GM20000 (cell line): Measurements from ENCODE around the gene C19orf25.

ENCODE experiments used
- DNase-seq: peaks from one replicate; pipeline ENCODE4 v3.0.0; 2012; ENCODE audit warnings: low spot score
- TF ChIP-seq, protein P1 (sequence below): IDR thresholded peaks from 2 replicates; pipeline ENCODE4 v1.5.1; 2012; ENCODE audit warnings: mild to moderate bottlenecking, control low read depth; ENCODE audit errors: extremely low read depth, missing control alignments

C19orf25 gene

DNA sequence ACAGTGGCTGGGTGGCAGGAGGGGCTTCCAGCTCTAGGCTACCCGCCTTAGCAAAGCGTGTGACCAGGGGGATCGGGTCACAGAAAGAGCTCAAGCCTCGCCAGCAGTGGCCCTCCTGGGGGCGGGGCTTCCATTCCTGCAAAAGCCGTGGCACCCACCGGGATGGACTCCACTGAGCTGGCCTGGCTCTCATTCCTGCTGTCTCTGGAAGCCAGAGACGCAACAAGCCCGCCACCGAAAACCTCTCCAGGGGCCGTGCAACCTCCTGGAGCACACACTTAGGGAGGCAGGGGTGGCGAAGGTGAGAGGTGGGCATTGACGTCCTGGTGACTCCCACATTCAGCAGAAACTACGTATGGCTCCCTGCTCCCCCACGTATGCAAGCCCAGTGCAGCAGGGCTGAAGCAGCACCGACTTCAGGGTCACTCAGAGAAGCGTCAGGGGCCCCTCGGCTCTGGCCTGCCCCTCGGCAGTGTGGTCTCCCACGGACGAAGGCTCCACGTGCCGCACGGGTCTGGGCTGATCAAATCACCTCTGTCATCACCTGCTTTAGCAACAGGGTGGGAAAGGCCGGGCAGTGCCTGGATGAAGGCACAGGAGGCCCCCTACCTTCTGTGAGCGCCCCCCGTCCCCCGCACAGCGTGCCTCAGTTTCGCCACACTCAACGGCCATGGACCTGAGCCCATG lies 3.1 kb downstream of the C19orf25 start:
- DNase-seq = no peak
- TF ChIP-seq, protein P1, sequence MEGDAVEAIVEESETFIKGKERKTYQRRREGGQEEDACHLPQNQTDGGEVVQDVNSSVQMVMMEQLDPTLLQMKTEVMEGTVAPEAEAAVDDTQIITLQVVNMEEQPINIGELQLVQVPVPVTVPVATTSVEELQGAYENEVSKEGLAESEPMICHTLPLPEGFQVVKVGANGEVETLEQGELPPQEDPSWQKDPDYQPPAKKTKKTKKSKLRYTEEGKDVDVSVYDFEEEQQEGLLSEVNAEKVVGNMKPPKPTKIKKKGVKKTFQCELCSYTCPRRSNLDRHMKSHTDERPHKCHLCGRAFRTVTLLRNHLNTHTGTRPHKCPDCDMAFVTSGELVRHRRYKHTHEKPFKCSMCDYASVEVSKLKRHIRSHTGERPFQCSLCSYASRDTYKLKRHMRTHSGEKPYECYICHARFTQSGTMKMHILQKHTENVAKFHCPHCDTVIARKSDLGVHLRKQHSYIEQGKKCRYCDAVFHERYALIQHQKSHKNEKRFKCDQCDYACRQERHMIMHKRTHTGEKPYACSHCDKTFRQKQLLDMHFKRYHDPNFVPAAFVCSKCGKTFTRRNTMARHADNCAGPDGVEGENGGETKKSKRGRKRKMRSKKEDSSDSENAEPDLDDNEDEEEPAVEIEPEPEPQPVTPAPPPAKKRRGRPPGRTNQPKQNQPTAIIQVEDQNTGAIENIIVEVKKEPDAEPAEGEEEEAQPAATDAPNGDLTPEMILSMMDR = no peak

DNA sequence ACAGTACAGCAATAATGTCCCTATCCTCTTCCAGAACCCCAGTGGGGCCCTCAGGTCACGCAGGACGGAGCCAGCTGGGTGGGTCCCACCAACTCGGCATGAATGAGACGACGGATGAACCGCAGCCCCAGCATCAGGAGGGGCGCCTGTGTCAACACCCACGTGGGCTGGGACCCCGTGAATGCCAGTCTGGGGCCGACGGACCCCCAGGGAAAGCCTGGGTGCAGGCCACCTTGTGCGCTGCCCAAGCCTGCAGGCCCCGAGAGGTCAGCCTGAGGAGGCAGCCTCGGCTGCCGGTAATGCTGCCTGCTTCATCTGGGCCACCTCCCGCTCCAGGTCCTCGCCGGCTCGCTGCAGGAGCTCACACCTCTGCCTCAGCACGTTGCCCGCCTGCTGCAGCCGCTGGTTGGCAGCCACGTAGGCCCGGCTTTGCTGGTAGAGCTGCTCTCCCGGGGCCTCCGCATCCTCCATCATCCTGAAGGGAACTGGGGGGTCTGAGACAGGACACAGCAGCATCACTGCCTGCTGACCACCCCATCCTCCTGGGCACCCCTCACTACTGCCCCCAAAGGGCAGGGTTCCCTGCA lies 4.2 kb downstream of the C19orf25 start:
- DNase-seq = no peak
- TF ChIP-seq, protein P1 = no peak

GRCh38 chr19:1474011-1474764 lies 4.8 kb downstream of the C19orf25 start:
- TF ChIP-seq, protein P1 = no peak
- no peak for DNase-seq

DNA sequence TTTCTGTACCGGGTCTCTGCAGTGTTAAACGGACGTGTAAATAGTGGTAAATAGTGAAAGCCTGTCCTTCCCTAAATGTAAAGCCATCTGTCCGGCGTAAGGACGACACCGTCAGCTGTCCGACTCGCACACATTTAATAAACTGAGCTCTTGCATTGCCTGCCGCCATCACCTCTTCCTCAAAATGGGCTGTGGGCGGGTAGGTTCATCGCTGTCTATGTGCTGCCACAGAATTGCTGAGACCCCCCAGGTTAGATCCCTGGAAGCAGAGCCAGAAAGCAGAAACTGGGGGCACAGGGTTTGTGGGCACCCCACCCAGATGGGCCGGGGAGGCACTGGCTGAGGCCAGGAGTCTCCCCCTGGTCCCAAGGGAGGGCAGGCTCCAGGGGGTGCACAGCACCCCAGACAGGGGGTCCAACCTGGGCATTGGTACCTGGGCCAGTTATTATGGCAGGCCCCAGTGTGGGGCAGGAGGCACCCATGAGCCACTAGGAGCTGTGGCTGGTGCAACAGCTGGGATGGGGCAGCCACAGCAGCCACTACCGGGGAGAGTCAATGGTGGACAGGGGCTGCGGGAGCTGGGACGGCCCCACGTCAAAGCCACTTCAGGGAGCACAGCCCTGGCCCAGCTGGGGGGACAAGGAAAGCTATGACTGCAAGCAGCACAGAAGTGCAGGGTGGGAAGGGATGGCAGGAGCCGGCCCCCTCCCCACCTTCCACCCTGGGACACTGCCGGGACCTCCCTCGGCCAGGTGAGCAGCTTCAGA lies 5.7 kb downstream of the C19orf25 start:
- TF ChIP-seq, protein P1 = no peak
- DNase-seq = no peak

GRCh38 chr19:1472231-1473084 lies 6.6 kb downstream of the C19orf25 start:
- DNase-seq = no peak
- TF ChIP-seq, protein P1 = no peak

DNA sequence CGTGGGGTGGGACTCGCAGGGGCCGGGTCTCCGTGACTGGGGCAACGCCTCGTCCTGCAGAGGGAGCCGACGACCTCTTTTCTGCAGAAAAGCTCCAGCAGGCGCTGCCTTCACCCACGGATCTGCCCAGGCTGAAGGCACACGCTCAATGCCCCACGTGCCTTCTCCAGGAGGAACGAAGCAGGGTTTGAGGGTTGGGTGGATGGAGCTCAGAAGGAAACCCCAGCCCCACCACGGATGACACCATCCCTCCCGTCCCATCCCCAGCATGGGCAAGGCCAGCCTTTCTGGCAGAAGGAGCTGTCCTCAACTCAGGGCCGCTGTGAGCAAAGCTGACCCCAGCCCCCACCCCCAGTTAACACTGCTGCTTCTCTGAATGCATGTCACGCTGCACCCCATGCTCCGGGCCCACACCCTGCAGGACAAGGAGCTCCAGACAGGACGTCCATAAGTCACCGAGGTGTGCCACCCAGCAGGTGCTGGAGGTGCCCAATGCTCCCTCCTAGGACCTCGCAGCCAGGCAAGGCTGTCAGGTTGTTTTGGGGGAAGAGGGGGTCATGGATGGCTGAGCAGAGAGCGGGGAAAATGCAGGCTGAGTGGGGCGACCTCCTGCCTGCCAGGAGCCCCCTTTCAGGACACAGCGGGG lies 7.4 kb downstream of the C19orf25 start:
- TF ChIP-seq, protein P1 = no peak
- DNase-seq = no peak
